COLO668 (cell line): ENCODE results near the gene COL16A1.

Source experiments
- DNase-seq: peaks from one replicate; lab custom pipeline; 2025; ENCODE audit not compliant: unreplicated experiment; lab: John Stamatoyannopoulos, UW

Gene COL16A1

GRCh38 chr1:31733389-31734219 is 29.8 kb upstream of the COL16A1 start:
- DNase-seq: no peak

- no peak for DNase-seq
Measured at GRCh38 chr1:31732751-31733289, 29.0 kb upstream of the COL16A1 start.

GRCh38 chr1:31732343-31732742 is 28.5 kb upstream of the COL16A1 start:
- no peak for DNase-seq

- DNase-seq: no peak
Measured at GRCh38 chr1:31731049-31731565, 27.3 kb upstream of the COL16A1 start.

GRCh38 chr1:31730336-31731048 is 26.7 kb upstream of the COL16A1 start:
- no peak for DNase-seq

GRCh38 chr1:31727849-31728248 is 24.0 kb upstream of the COL16A1 start:
- no peak for DNase-seq

GRCh38 chr1:31727195-31727594 is 23.4 kb upstream of the COL16A1 start:
- DNase-seq: no peak

- DNase-seq: no peak
Measured at GRCh38 chr1:31726715-31727114, 22.9 kb upstream of the COL16A1 start.

- peak; percentile 98 for DNase-seq
Measured at GRCh38 chr1:31725777-31726535, 22.1 kb upstream of the COL16A1 start.

- DNase-seq: no peak
Measured at GRCh38 chr1:31725134-31725533, 21.3 kb upstream of the COL16A1 start.

GRCh38 chr1:31723828-31724359 is 20.1 kb upstream of the COL16A1 start:
- DNase-seq: no peak

- DNase-seq: no peak
Measured at GRCh38 chr1:31718327-31718897, 14.6 kb upstream of the COL16A1 start.

GRCh38 chr1:31717341-31717740 is 13.5 kb upstream of the COL16A1 start:
- DNase-seq: no peak

- no peak for DNase-seq
Measured at GRCh38 chr1:31715873-31716220, 12.0 kb upstream of the COL16A1 start.

- DNase-seq: peak; percentile 91
Measured at GRCh38 chr1:31715087-31715872, 11.5 kb upstream of the COL16A1 start.

GRCh38 chr1:31714442-31715086 is 10.7 kb upstream of the COL16A1 start:
- peak; percentile 70 for DNase-seq

GRCh38 chr1:31712630-31713029 is 8.8 kb upstream of the COL16A1 start:
- no peak for DNase-seq

- DNase-seq: no peak
Measured at GRCh38 chr1:31712068-31712467, 8.3 kb upstream of the COL16A1 start.

- DNase-seq: peak; percentile 32
Measured at GRCh38 chr1:31708324-31708723, 4.5 kb upstream of the COL16A1 start.
